Body of pancreas (tissue), 4 donors: ENCODE data around the gene EVX2. TPM values are rescaled to one million over a fixed set of nuclear protein-coding genes. Genes with fewer than 3 reads are reported as not detected.

ENCODE experiments used
- ATAC-seq: fragments of 150-250 bp; one replicate; pipeline ENCODE4 v1.9.1; 2016
- DNase-seq, 4 donors: peaks; one replicate each; pipeline ENCODE4 v3.0.0-alpha.2; 2019
- H3K27ac ChIP-seq, 4 donors: fragments of 200-600 bp; sonication (generic); 1 replicate in 3 of 4; 2 replicates in 1 of 4; pipeline versions ENCODE4 v1.5.1 to v1.6.1; 2016 to 2019; ENCODE audit warnings: mild to moderate bottlenecking in 1 of 4, mixed read lengths in 1 of 4, moderate library complexity in 1 of 4
- H3K27me3 ChIP-seq, 2 donors: fragments of 200-600 bp; sonication (generic); one replicate each; pipeline ENCODE4 v1.6.0; 2016; ENCODE audit warnings: mild to moderate bottlenecking in 1 of 2
- H3K36me3 ChIP-seq, 2 donors: fragments of 200-600 bp; sonication (generic); replicated peaks in 1 of 2; 2 replicates each; pipeline ENCODE4 v1.5.1; 2016; ENCODE audit warnings: low read depth in 2 of 2; ENCODE audit not compliant: insufficient read depth in 1 of 2
- H3K4me1 ChIP-seq: fragments of 200-600 bp; sonication (generic); one replicate; pipeline ENCODE4 v1.6.0; 2016
- H3K4me3 ChIP-seq, 2 donors: fragments of 200-600 bp; sonication (generic); 1 replicate in 1 of 2; 2 replicates in 1 of 2; pipeline ENCODE4 v1.5.1; 2016 to 2019
- H3K9me3 ChIP-seq, 3 donors: fragments of 200-600 bp; sonication (generic); 1 replicate in 2 of 3; 2 replicates in 1 of 3; pipeline ENCODE4 v1.5.1; 2016
- CTCF ChIP-seq, 7 experiments: fragments of 450-650 bp in 4 of 7; fragments of 200-600 bp in 3 of 7; sonication (generic) in 3 of 7; IDR thresholded peaks; one replicate each; pipeline ENCODE4 v1.5.1; 2016 to 2019; ENCODE audit warnings: antibody characterized with exemption in 7 of 7
- POLR2A ChIP-seq, 3 donors: fragments of 450-650 bp; IDR thresholded peaks; one replicate each; pipeline ENCODE4 v1.6.1; 2016; ENCODE audit warnings: antibody characterized with exemption in 3 of 3, mild to moderate bottlenecking in 2 of 3
- WGBS, 2 donors: methylation state at CpG; one replicate each; pipeline ENCODE4 v1.1.5; 2017; 5-methylcytosine and 5-hydroxymethylcytosine counted together
- intact Hi-C: fragments of 100-400 bp; cut with DNase I; formaldehyde crosslinking; loops from one replicate; pipeline ENCODE4 v1.15.1; 2023
- total RNA-seq, 2 donors: library from RNA; depleted of rRNA; stranded (reverse); fragments of >200 nt; gene quantifications; one replicate each; pipeline ENCODE4 v1.1.0, GENCODE V29; 2016

EVX2 gene
- total RNA-seq, 2 donors from 2014 or later = not detected

- ATAC-seq (no peak), DNase-seq (no peak)
- Histone ChIP-seq H3K4me1 (peaks cover 15% of the 10 kb centered on the region), H3K36me3 (no peaks in the 10 kb centered on the region), H3K27ac (no peak overlapping the region), H3K27me3 (peaks cover 0 to 66% of the 10 kb centered on the region in 2 donors), H3K4me3 (no peak overlapping the region), H3K9me3 (no peaks in the 10 kb centered on the region)
- intact Hi-C loops = loop anchor here (10.0 kb wide), 1 partner anchor 690 kb away; no protein-coding TSS in a partner anchor
- TF ChIP-seq POLR2A (IDR thresholded peaks at IDR 0.05) (no peak), CTCF (IDR thresholded peaks at IDR 0.05) (no peak)
- WGBS, 2 donors = 8 to 11% methylated on average over 24 to 34 of the region's 34 CpGs
Observed at GRCh38 chr2:176124110-176124946, 40.6 kb upstream of the EVX2 start.

- H3K4me1 ChIP-seq = peaks cover 14% of the 10 kb centered on the region
- ATAC-seq (no peak), DNase-seq (no peak)
- TF ChIP-seq CTCF (IDR thresholded peaks at IDR 0.05) (no peak), POLR2A (IDR thresholded peaks at IDR 0.05) (no peak)
- intact Hi-C loops = loop anchor here (10.0 kb wide), 1 partner anchor 691 kb away; no protein-coding TSS in a partner anchor
- H3K36me3 ChIP-seq = no peaks in the 10 kb centered on the region
- 5 to 9% methylated on average over 37 to 40 of the region's 40 CpGs for WGBS, 2 donors
- H3K4me3 ChIP-seq = no peak overlapping the region
- H3K27ac ChIP-seq = no peak overlapping the region
- no peaks in the 10 kb centered on the region for H3K9me3 ChIP-seq
- H3K27me3 ChIP-seq = peaks cover 0 to 59% of the 10 kb centered on the region in 2 donors
Observed at GRCh38 chr2:176123411-176124109, 39.8 kb upstream of the EVX2 start.

GRCh38 chr2:176122683-176123410 is 39.1 kb upstream of the EVX2 start, which contains the start of gene HOXD9:
Gene HOXD9 (plus strand): TSS chr2:176122719. CDS start chr2:176122769, 50 bp downstream.
- H3K4me1 ChIP-seq = peaks cover 14% of the 10 kb centered on the region
- intact Hi-C loops = loop anchor here (10.0 kb wide), 1 partner anchor 692 kb away; no protein-coding TSS in a partner anchor
- H3K9me3 ChIP-seq = no peaks in the 10 kb centered on the region
- DNase-seq (peak in 1 of 4 donors; percentile 43), ATAC-seq (peak; percentile 39)
- no peak for TF ChIP-seq CTCF (IDR thresholded peaks at IDR 0.05)
- TF ChIP-seq POLR2A (IDR thresholded peaks at IDR 0.05) = no peak
- H3K36me3 ChIP-seq = no peaks in the 10 kb centered on the region
- WGBS, 2 donors = 4 to 8% methylated on average over 33 to 77 of the region's 84 CpGs
- H3K27me3 ChIP-seq = peaks cover 0 to 54% of the 10 kb centered on the region in 2 donors
- peak within 1 kb of the TSS in 1 of 2 donors; percentile 8 for H3K4me3 ChIP-seq
- H3K27ac ChIP-seq = no peak within 1 kb of the TSS

GRCh38 chr2:176122052-176122682 is 38.4 kb upstream of the EVX2 start:
- Histone ChIP-seq H3K4me1 (peaks cover 14% of the 10 kb centered on the region), H3K9me3 (no peaks in the 10 kb centered on the region), H3K27ac (no peak overlapping the region), H3K4me3 (peak overlapping the region in 1 of 2 donors; percentile 8), H3K27me3 (peaks cover 0 to 54% of the 10 kb centered on the region in 2 donors), H3K36me3 (no peaks in the 10 kb centered on the region)
- TF ChIP-seq POLR2A (IDR thresholded peaks at IDR 0.05) = no peak
- DNase-seq = no peak
- 5 to 6% methylated on average over 45 to 46 of the region's 47 CpGs for WGBS, 2 donors
- intact Hi-C loops = loop anchor here (10.0 kb wide), 1 partner anchor 693 kb away; no protein-coding TSS in a partner anchor
- peak; percentile 22 for ATAC-seq
